PFSK-1 (cell line): ENCODE results near the gene TBC1D23.

Experiments
- FOXP2 ChIP-seq: optimal IDR thresholded peaks from 2 replicates; pipeline ENCODE3; 2011; ENCODE audit warnings: borderline replicate concordance, control low read depth, inconsistent platforms; ENCODE audit not compliant: insufficient read depth; ENCODE audit errors: extremely low read length, extremely low read depth
- POLR2AphosphoS5 ChIP-seq: IDR thresholded peaks from 2 replicates; pipeline ENCODE4 v1.6.1; 2012; ENCODE audit warnings: low read depth, mild to moderate bottlenecking, control low read depth, low read length, moderate library complexity
- REST ChIP-seq, 2 experiments: IDR thresholded peaks; 2 replicates each; pipeline versions ENCODE4 v1.6.1 to v1.8.0; 2011 to 2012; ENCODE audit warnings: low read depth in 2 of 2, low read length in 2 of 2, control low read depth in 1 of 2, inconsistent platforms in 1 of 2, mild to moderate bottlenecking in 1 of 2, moderate library complexity in 1 of 2; ENCODE audit not compliant: insufficient read depth in 1 of 2
- SIN3A ChIP-seq: IDR thresholded peaks from 2 replicates; pipeline ENCODE4 v1.6.1; 2012; ENCODE audit warnings: mild to moderate bottlenecking, low read length, moderate library complexity, borderline replicate concordance; ENCODE audit not compliant: insufficient read depth
- TAF1 ChIP-seq: IDR thresholded peaks from 2 replicates; pipeline ENCODE4 v1.6.1; 2012; ENCODE audit warnings: low read length, control low read depth, borderline replicate concordance; ENCODE audit not compliant: insufficient read depth

DNA sequence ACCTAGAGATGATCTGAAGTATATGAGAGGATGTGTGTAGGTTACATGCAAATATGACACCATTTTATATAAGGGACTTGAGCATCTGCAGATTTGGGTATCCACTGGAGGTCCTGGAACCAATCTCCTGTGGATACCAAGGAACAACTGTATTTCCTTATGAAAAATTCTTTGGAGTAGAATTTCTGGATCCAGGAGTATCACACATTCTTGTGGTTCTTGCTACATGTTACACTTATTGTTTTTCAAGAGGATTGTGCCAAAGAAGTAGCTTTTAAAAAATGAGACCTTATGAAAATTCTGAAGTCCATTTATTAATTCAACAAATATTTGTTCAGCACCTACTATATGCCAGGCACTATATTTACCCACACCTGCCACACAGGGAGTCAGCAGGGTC lies 15.7 kb upstream of the TBC1D23 start:
- no peak for TF ChIP-seq POLR2AphosphoS5
- TF ChIP-seq REST (IDR thresholded peaks at IDR 0.05; ENCODE audit: insufficient read depth in 1 of 2, low read depth in 2 of 2, low read length in 2 of 2): no peak
- no peak for TF ChIP-seq SIN3A
- no peak for TF ChIP-seq TAF1
- TF ChIP-seq FOXP2: no peak
